IMR-90 (cell line): ENCODE results near the gene AOPEP. TPM values are rescaled to one million over a fixed set of nuclear protein-coding genes. Genes with fewer than 3 reads are reported as not detected.

Experiments used
- ATAC-seq: fragments of 200-7000 bp; cut with Tn5 transposase; 2 replicates; pipeline ENCODE4 v1.9.1; 2020; ENCODE audit warnings: low read depth, mild to moderate bottlenecking, moderate library complexity
- BruUV-seq: library from RNA; stranded (reverse); fragments of 400-500 nt; replicated peaks from 2 replicates; lab custom pipeline; 2021; lab: Mats Ljungman, UMichigan
- CTCF ChIA-PET: fragments of 300-600 bp; formaldehyde crosslinking; extraction: SDS; loops from one replicate; lab custom pipeline; 2021; ENCODE audit warnings: antibody characterized with exemption; lab: Yijun Ruan, JAX
- POLR2A ChIA-PET: fragments of 300-600 bp; sonication (Branson Sonifier 250); formaldehyde crosslinking; loops from one replicate; lab custom pipeline; 2022; ENCODE audit warnings: antibody characterized with exemption; ENCODE audit not compliant: unreplicated experiment; lab: Charles Lee
- DNase-seq: peaks from one replicate; pipeline ENCODE4 v3.0.0; 2013
- H2AFZ ChIP-seq: replicated peaks from 2 replicates; pipeline ENCODE3; 2013; ENCODE audit warnings: low read length, mild to moderate bottlenecking; ENCODE audit not compliant: poor library complexity
- H2AK5ac ChIP-seq: 2 replicates; pipeline ENCODE4 v1.6.1; 2013; ENCODE audit warnings: low read depth, low read length, inconsistent platforms
- H2AK9ac ChIP-seq: replicated peaks from 2 replicates; pipeline ENCODE3; 2013; ENCODE audit warnings: mild to moderate bottlenecking, low read depth, low read length, moderate library complexity; ENCODE audit not compliant: poor library complexity
- H2BK120ac ChIP-seq: 2 replicates; pipeline ENCODE4 v1.6.1; 2013; ENCODE audit warnings: low read depth, low read length, inconsistent platforms
- H2BK15ac ChIP-seq: 3 replicates; pipeline ENCODE4 v1.6.1; 2013; ENCODE audit warnings: low read depth, low read length, inconsistent platforms
- H2BK20ac ChIP-seq: 2 replicates; pipeline ENCODE4 v1.6.1; 2013; ENCODE audit warnings: low read depth, mild to moderate bottlenecking, inconsistent platforms, low read length, moderate library complexity
- H2BK5ac ChIP-seq: 2 replicates; pipeline ENCODE4 v1.6.1; 2013; ENCODE audit warnings: mild to moderate bottlenecking, low read depth, low read length, inconsistent platforms; ENCODE audit not compliant: poor library complexity, severe bottlenecking
- H3K14ac ChIP-seq: replicated peaks from 2 replicates; pipeline ENCODE4 v1.6.1; 2013; ENCODE audit warnings: low read depth, low read length, inconsistent platforms
- H3K18ac ChIP-seq: 2 replicates; pipeline ENCODE4 v1.6.1; 2013; ENCODE audit warnings: low read depth, low read length, control low read depth
- H3K23ac ChIP-seq: 2 replicates; pipeline ENCODE4 v1.6.1; 2013; ENCODE audit warnings: low read depth, low read length, inconsistent platforms
- H3K27ac ChIP-seq: 2 replicates; pipeline ENCODE4 v1.5.1; 2013; ENCODE audit warnings: mild to moderate bottlenecking, control low read depth, low read length; ENCODE audit not compliant: insufficient read depth
- H3K27me3 ChIP-seq: 2 replicates; pipeline ENCODE4 v1.6.1; 2013; ENCODE audit warnings: low read length; ENCODE audit not compliant: control insufficient read depth, insufficient read depth
- H3K36me3 ChIP-seq: 2 replicates; pipeline ENCODE4 v1.6.1; 2013; ENCODE audit warnings: low read length, mixed read lengths; ENCODE audit not compliant: control insufficient read depth, insufficient read depth
- H3K4ac ChIP-seq: 2 replicates; pipeline ENCODE4 v1.6.1; 2013; ENCODE audit warnings: low read depth, low read length, inconsistent platforms
- H3K4me1 ChIP-seq: 2 replicates; pipeline ENCODE4 v1.6.1; 2013; ENCODE audit warnings: low read length, mixed read lengths; ENCODE audit not compliant: control insufficient read depth, insufficient read depth
- H3K4me2 ChIP-seq: 2 replicates; pipeline ENCODE4 v1.6.1; 2013; ENCODE audit warnings: low read depth, mild to moderate bottlenecking, control low read depth, low read length, moderate library complexity
- H3K4me3 ChIP-seq: 2 replicates; pipeline ENCODE4 v1.5.1; 2013; ENCODE audit warnings: low read depth, mild to moderate bottlenecking, control low read depth, low read length, moderate library complexity; ENCODE audit not compliant: insufficient read depth
- H3K56ac ChIP-seq: 2 replicates; pipeline ENCODE4 v1.6.1; 2013; ENCODE audit warnings: low read length, inconsistent platforms; ENCODE audit not compliant: insufficient read depth; ENCODE audit errors: extremely low read depth
- H3K79me1 ChIP-seq, 2 experiments: 2 replicates each; pipeline ENCODE4 v1.6.1; 2013; ENCODE audit warnings: low read length in 2 of 2, inconsistent platforms in 1 of 2, low read depth in 1 of 2
- H3K9ac ChIP-seq: 2 replicates; pipeline ENCODE4 v1.6.1; 2013; ENCODE audit warnings: low read depth, low read length, control low read depth
- H3K9me1 ChIP-seq: 2 replicates; pipeline ENCODE4 v1.6.1; 2013; ENCODE audit warnings: low read length, inconsistent platforms; ENCODE audit not compliant: insufficient read depth
- H3K9me3 ChIP-seq: 2 replicates; pipeline ENCODE4 v1.6.1; 2013; ENCODE audit warnings: low read length; ENCODE audit not compliant: control insufficient read depth, insufficient read depth
- H4K20me1 ChIP-seq: 2 replicates; pipeline ENCODE4 v1.6.1; 2013; ENCODE audit warnings: low read length, inconsistent platforms; ENCODE audit not compliant: insufficient read depth
- H4K5ac ChIP-seq: 2 replicates; pipeline ENCODE4 v1.6.1; 2013; ENCODE audit warnings: mild to moderate bottlenecking, low read depth, low read length, control low read depth
- H4K8ac ChIP-seq, 2 experiments: 2 replicates each; pipeline ENCODE4 v1.6.1; 2013; ENCODE audit warnings: low read depth in 2 of 2, low read length in 2 of 2, control low read depth in 1 of 2, inconsistent platforms in 1 of 2
- H4K91ac ChIP-seq: 2 replicates; pipeline ENCODE4 v1.6.1; 2013; ENCODE audit warnings: low read depth, low read length, inconsistent platforms; ENCODE audit not compliant: insufficient read depth
- SMC3 ChIP-seq: fragments of 150-350 bp; IDR thresholded peaks from 2 replicates; pipeline ENCODE4 v1.6.1; 2016; ENCODE audit warnings: low read depth, mild to moderate bottlenecking, antibody characterized with exemption, low read length, moderate library complexity
- WGBS, 2 experiments: methylation state at CpG; one replicate each; pipeline versions ENCODE4 v1.1.5 to v1.1.7; 2013; ENCODE audit warnings: missing lambda C conversion rate in 2 of 2; ENCODE audit not compliant: insufficient read length in 1 of 2; ENCODE audit errors: extremely low coverage in 2 of 2; 5-methylcytosine and 5-hydroxymethylcytosine counted together
- dilution Hi-C: fragments of 300-500 bp; cut with HindIII; formaldehyde crosslinking; loops from one replicate; pipeline ENCODE4 v1.14.3; 2018; ENCODE audit warnings: low sequenced_read_pairs; ENCODE audit not compliant: unreplicated experiment
- in situ Hi-C: fragments of 300-500 bp; cut with MboI; formaldehyde crosslinking; loops from 3 replicates; pipeline ENCODE4 v1.14.3; 2019; ENCODE audit warnings: low sequenced_read_pairs, inconsistent platforms, mixed read lengths
- intact Hi-C: fragments of 100-400 bp; cut with micrococcal nuclease; formaldehyde crosslinking; loops from 2 replicates; pipeline ENCODE4 v1.10.0; 2022
- polyA plus RNA-seq, 3 experiments: library from polyadenylated mRNA; depleted of rRNA; stranded (reverse); fragments of >200 nt; gene quantifications; 2 replicates each; pipeline ENCODE4 v1.2.3, GENCODE V29; 2012; ENCODE audit warnings: low replicate concordance in 1 of 3
- total RNA-seq: library from RNA; depleted of rRNA; stranded (reverse); fragments of >200 nt; gene quantifications from 2 replicates; pipeline ENCODE4 v1.2.3, GENCODE V29; 2012

AOPEP gene
- total and polyA plus RNA-seq, 2 of the 4 experiments (the other 2 are of a cell fraction), result 34.9 to 38.7 TPM

DNA sequence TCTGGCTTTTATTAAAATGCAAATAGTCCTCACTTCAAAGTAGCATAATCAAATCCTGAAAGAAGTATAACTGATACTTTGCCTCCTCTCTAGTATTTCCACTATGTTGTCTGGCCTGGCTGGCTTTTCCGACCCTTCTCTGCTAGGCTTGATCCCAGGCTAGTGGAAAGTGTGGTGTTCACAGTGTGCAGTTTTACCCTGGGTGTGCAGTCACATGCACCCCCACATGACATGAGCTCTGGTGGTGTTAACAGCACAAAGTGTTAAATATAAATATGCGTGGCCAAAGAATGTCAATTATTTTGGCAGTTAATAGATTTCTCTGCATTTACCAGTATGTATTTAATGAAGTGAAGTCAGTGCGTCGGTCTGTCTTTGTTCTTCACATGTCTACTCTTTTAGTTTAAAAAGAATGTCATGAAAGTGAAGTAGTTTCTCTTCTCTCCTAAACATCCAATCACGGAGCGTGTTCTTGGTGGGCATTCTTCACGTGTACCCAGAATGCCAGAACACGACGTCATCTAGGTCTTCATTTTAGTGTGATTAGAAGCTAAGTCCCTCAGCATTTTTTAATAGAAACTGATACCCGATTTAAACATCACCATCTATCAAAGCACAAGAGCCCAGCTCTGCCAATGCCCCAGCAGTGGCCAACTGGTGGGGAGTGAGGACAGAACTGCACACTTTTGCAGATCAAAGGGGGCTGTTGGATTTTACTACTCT, 304.6 kb downstream of the AOPEP start:
- ChIA-PET CTCF (interaction anchor here (1.8 kb wide), 1 partner anchor 350 kb away, joined by 4 read pairs; no protein-coding TSS in a partner anchor), POLR2A (no interaction called here)
- Histone ChIP-seq H3K36me3 (peaks cover 37% of the 10 kb centered on the region), H3K9ac (no peak overlapping the region), H3K9me3 (no peaks in the 10 kb centered on the region), H3K23ac (no peak overlapping the region), H4K8ac (no peak overlapping the region), H2BK20ac (no peak overlapping the region), H3K14ac (no peak overlapping the region), H3K4ac (no peak overlapping the region), H2BK5ac (no peak overlapping the region), H3K18ac (no peak overlapping the region), H3K27ac (no peak overlapping the region), H3K27me3 (no peaks in the 10 kb centered on the region), H2BK15ac (no peak overlapping the region), H2BK120ac (no peak overlapping the region), H3K4me1 (peaks cover 37% of the 10 kb centered on the region), H3K4me3 (no peak overlapping the region), H3K79me1 (peaks cover 26 to 84% of the 10 kb centered on the region in 2 experiments), H3K9me1 (peaks cover 25% of the 10 kb centered on the region), H4K5ac (no peak overlapping the region), H3K56ac (no peak overlapping the region), H2AFZ (no peak overlapping the region), H4K91ac (no peak overlapping the region), H3K4me2 (no peak overlapping the region; the same call in 1 of the 2 replicates), H4K20me1 (peaks cover 56% of the 10 kb centered on the region), H2AK5ac (no peak overlapping the region), H2AK9ac (no peak overlapping the region)
- WGBS, 2 experiments, result no CpG with 5 or more reads among the region's 10 CpGs
- dilution Hi-C loops, result no loop called here
- no peak for TF ChIP-seq SMC3
- ATAC-seq, result peak; percentile 8; the same call in 1 of the 2 replicates
- DNase-seq, result no peak
- no TSS peak for BruUV-seq
- in situ Hi-C loops, result no loop called here
- intact Hi-C loops, result no loop called here
